PC-3 (cell line): ENCODE results near the gene WFS1.

Experiments used
- CTCF ChIP-seq: fragments of 300-600 bp; sonication (generic); conservative IDR thresholded peaks from 2 replicates; pipeline ENCODE4 v1.5.1; 2017; ENCODE audit warnings: antibody characterized with exemption, low read depth, mild to moderate bottlenecking, low read length
- EZH2 ChIP-seq: fragments of 300-600 bp; sonication (generic); IDR thresholded peaks from one replicate; pipeline ENCODE4 v1.6.1; 2017; ENCODE audit warnings: antibody characterized with exemption, mild to moderate bottlenecking, low read length; ENCODE audit not compliant: unreplicated experiment
- EZH2phosphoT487 ChIP-seq: fragments of 300-600 bp; sonication (generic); IDR thresholded peaks from 2 replicates; pipeline ENCODE4 v1.6.1; 2018; ENCODE audit warnings: mild to moderate bottlenecking, antibody characterized with exemption, low read length, borderline replicate concordance

- TF ChIP-seq CTCF: no peak
- no peak for TF ChIP-seq EZH2phosphoT487
- TF ChIP-seq EZH2: no peak
Observed at GRCh38 chr4:6338175-6338950, 68.7 kb downstream of the WFS1 start.
